BE2C (cell line): ENCODE measurements around the gene AAMP.

Experiments used
- DNase-seq: peaks from one replicate; pipeline ENCODE4 v3.0.0-alpha.2; 2020
- H3K27me3 ChIP-seq: fragments of 250-450 bp; sonication (Bioruptor Pico); 2 replicates; pipeline ENCODE4 v1.5.1; 2020; ENCODE audit warnings: mild to moderate bottlenecking
- H3K36me3 ChIP-seq: fragments of 250-450 bp; sonication (Bioruptor Pico); 2 replicates; pipeline ENCODE4 v1.5.1; 2020; ENCODE audit warnings: mild to moderate bottlenecking
- H3K4me1 ChIP-seq: fragments of 250-450 bp; sonication (Bioruptor Pico); 2 replicates; pipeline ENCODE4 v1.5.1; 2020
- H3K4me3 ChIP-seq: 2 replicates; pipeline ENCODE4 v1.5.1; 2011; ENCODE audit warnings: low read depth, low read length
- H3K9me3 ChIP-seq: fragments of 250-450 bp; sonication (Bioruptor Pico); 2 replicates; pipeline ENCODE4 v1.5.1; 2020
- TF ChIP-seq, protein P1 (sequence below): IDR thresholded peaks from 2 replicates; pipeline ENCODE4 v1.5.1; 2012; ENCODE audit warnings: mild to moderate bottlenecking, low read depth, low read length

The AAMP gene

DNA sequence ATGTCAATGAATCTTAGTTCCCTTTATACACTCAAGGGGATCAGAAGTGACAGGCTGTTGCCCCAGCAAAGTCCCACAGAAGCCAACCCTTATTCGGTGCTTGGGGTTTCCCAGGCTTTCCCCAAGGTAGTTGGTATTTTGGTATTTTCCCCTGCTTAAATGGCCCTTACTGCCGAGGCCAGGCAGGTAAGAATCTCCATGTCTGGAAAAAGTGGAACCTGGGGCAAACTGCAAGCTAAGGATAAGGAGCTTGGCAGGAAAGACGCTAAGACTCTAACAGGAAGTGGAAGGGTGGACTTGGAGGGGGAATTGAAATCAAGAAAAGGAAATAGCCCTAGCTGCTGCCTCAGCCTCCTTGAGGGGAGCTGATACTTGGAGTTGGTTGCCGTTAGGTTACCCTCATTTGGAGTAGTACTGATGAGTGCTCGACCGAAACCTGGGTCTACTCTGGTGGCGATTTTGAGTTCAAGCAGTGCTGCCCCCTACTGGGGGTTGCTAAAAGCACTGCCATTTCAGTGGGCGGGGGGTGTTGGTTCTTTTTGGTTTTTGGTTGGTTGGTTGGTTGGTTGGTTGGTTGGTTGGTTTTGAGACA lies 12.5 kb downstream of the AAMP start:
- no peaks in the 10 kb centered on the region for H3K27me3 ChIP-seq
- H3K4me1 ChIP-seq: peaks cover 38% of the 10 kb centered on the region
- H3K36me3 ChIP-seq: peaks cover 36% of the 10 kb centered on the region
- H3K4me3 ChIP-seq: no peak overlapping the region
- DNase-seq: no peak
- H3K9me3 ChIP-seq: no peaks in the 10 kb centered on the region
- TF ChIP-seq, protein P1, sequence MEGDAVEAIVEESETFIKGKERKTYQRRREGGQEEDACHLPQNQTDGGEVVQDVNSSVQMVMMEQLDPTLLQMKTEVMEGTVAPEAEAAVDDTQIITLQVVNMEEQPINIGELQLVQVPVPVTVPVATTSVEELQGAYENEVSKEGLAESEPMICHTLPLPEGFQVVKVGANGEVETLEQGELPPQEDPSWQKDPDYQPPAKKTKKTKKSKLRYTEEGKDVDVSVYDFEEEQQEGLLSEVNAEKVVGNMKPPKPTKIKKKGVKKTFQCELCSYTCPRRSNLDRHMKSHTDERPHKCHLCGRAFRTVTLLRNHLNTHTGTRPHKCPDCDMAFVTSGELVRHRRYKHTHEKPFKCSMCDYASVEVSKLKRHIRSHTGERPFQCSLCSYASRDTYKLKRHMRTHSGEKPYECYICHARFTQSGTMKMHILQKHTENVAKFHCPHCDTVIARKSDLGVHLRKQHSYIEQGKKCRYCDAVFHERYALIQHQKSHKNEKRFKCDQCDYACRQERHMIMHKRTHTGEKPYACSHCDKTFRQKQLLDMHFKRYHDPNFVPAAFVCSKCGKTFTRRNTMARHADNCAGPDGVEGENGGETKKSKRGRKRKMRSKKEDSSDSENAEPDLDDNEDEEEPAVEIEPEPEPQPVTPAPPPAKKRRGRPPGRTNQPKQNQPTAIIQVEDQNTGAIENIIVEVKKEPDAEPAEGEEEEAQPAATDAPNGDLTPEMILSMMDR: peak; percentile 65

DNA sequence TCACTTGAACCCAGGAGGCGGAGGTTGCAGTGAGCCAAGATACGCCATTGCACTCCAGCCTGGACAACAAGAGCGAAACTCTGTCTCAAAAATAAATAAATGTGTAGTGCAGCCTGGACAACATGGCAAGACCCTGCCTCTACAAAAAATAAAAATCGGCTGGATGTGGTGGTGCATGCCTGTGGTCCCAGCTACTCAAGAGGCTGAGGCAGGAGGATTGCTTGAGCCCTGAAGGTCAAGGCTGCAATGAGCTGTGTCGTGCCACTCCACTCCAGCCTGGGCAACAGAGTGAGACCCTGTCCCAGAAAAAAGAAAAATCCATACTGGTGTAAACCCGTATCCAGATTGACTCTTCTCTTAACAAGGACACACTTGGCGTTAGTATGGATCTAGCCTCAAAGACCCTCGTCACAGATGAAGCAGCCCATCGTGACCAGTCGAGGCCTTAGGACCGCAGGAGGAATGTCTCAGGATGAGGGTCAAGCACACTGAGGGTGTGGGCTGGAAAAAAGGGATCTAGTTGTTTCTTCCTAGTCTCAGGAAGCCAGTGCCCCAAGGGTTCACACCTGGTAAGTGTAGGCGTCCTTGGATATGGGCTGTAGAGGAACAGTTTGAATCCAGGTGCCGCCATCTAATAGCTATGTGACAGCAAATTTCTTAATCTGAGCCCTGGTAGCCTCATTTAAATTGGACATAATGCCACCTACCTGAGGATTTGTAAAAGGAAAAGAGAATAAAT lies 13.2 kb downstream of the AAMP start:
- DNase-seq: no peak
- Histone ChIP-seq H3K9me3 (no peaks in the 10 kb centered on the region), H3K27me3 (no peaks in the 10 kb centered on the region), H3K4me1 (peaks cover 31% of the 10 kb centered on the region), H3K4me3 (no peak overlapping the region), H3K36me3 (peaks cover 43% of the 10 kb centered on the region)
- TF ChIP-seq, protein P1: no peak

- Histone ChIP-seq H3K36me3 (peaks cover 57% of the 10 kb centered on the region), H3K27me3 (no peaks in the 10 kb centered on the region), H3K4me3 (no peak overlapping the region), H3K9me3 (no peaks in the 10 kb centered on the region), H3K4me1 (peaks cover 19% of the 10 kb centered on the region)
- TF ChIP-seq, protein P1: no peak
- DNase-seq: no peak
Observed at GRCh38 chr2:218255446-218255845, 14.5 kb downstream of the AAMP start.

DNA sequence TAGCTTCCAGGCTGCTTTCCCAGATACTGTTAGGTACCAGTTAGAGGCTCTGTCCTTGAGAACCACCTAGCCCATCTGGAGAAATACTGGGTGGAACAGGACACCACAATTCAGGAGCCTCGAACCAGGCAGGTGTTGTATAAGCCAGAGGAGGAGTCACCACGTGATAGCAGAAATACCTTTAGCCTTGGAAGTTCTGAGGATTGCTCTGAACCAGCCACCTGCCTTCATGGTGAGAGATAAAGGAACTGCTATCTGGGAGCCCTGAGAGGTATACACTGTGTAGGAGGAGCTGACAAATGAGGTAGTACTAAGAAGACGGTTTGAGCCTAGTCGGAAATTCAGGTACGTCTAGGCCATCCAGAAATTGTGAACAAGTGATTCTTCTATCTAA lies 16.7 kb downstream of the AAMP start:
- Histone ChIP-seq H3K27me3 (no peaks in the 10 kb centered on the region), H3K4me1 (no peaks in the 10 kb centered on the region), H3K36me3 (peaks cover 79% of the 10 kb centered on the region), H3K9me3 (no peaks in the 10 kb centered on the region), H3K4me3 (no peak overlapping the region)
- TF ChIP-seq, protein P1: no peak
- DNase-seq: no peak

GRCh38 chr2:218252509-218253231 lies 17.3 kb downstream of the AAMP start:
- Histone ChIP-seq H3K36me3 (peaks cover 84% of the 10 kb centered on the region), H3K9me3 (no peaks in the 10 kb centered on the region)

More at GRCh38 chr2:218252509-218253231, 17.3 kb downstream of the AAMP start:
- no peaks in the 10 kb centered on the region for H3K4me1 ChIP-seq
- no peak overlapping the region for H3K4me3 ChIP-seq
- H3K27me3 ChIP-seq: no peaks in the 10 kb centered on the region
- TF ChIP-seq, protein P1: no peak
- DNase-seq: no peak
